NCI-H446 (cell line): ENCODE data around the gene LMNTD2.
"Not testable (repeated sequence)": the region's sequence is repeated elsewhere in the genome, so short reads cannot be mapped to it uniquely, and the experiment has no call there.

Source experiments
- DNase-seq, 2 experiments: peaks; one replicate each; lab custom pipeline; 2025; lab: John Stamatoyannopoulos, UW

The LMNTD2 gene

DNA sequence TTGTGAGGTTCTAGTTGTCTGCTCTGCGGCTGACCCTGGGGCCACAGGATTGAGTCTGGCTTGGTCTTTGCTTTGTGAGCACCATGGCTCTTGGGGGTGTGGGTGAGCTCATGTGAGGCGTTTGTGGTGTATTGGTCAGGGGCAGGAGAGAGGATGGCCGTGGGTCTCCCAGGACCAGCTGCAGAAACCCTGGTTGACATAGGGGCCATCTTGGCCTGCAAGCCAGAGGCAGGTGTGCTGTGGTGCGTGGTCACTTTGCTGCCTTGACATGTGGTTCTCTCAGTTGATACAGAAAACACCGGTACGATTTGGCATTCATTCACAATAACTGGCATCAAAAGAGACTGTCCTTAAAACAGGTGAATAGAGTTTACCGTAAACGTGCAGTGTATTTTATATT is 27.0 kb upstream of the LMNTD2 start:
- DNase-seq, result no peak

GRCh38 chr11:586376-587316 is 26.1 kb upstream of the LMNTD2 start:
- DNase-seq, result no peak

- DNase-seq, result no peak
Measured at GRCh38 chr11:584287-584686, 23.7 kb upstream of the LMNTD2 start.

DNA sequence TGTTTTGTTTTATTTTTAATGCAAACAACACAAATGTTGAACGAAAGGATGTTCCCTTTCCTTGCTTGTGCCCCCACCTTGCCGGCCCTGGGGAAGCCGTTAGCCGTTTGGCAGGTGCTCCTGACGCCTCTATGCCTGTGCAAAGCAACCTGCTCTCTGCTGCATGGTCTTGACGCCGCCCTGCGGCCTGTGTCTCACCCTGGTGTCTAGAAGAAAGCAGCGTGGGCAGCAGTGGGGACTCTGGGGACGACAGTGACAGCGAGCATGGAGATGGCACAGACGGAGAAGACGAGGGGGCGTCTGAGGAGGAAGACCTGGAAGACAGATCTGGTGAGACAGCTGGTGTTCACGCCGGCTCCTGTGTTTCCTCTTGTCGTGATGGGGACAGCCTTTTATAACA is 21.2 kb upstream of the LMNTD2 start:
- DNase-seq, result no peak

- no peak for DNase-seq
Measured at GRCh38 chr11:581342-581741, 20.8 kb upstream of the LMNTD2 start.

DNA sequence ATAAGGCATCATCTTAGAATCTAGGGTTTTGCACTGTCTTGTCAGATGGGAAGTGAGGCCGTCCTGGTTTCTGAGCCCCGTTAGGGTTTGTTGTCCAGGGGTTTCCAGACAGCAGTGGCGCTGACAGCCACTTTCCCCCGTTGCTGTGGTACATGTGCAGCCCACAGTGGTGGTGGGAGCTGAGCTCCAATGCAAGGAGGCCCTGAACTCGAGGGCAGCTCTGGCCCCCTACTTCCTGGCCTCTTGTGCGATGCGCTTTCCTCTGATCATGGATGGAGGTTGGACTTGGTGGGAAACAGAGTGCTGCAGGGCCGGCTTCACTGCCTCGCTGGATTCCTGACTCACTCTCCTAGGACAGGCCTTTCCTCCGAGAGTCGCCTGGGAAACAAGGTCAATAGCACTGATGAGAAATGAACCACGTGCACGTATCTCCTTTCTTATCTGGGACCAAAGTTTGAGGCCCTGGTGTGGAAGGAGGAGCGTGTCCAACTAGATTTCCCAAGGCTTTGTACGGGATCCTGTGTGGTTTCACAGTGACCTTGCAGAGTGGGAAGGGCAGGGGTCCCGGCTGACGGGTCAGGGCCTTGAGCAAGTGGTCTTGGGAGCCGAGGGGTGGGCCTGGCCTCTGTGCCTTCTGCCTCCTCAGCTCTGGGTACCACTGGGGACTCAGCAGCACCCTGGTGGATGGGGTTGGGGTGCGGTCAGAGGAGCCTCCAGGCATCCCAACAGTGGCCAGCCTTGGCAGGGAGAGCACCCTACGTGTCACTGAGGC is 19.5 kb upstream of the LMNTD2 start:
- no peak for DNase-seq

DNA sequence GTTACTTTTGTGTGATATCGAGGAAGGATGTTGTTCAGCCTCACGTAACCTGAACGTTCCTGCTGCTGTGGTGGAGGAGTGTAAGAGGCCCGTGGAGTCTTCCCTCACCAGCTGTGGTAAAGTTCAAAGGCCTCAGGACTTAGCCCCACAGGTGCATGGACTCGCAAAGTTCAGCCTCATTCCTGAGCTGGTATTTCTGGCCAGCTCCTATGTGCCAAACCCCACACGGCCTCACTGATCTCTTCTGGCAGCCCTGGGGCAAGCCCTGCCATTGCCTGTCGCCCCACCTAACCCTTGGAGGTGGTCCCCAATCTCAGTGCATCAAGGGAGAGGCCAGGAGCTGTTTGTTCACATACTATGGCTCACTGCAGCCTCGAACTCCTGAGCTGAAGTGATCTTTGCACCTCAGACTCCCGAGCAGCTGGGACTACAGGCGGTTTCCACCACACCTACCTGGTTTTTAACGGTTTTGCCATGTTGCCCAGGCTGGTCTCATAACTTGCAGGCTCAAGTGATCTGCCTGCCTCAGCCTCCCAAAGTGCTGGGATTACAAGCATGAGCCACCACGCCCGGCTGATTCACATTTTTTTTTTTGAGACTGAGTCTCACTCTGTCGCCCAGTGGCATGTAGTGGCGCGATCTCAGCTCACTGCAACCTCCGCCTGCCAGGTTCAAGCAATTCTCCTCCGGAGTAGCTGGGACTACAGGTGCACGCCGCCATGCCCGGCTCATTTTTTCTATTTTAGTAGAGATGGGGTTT is 17.9 kb upstream of the LMNTD2 start:
- no peak for DNase-seq

- no peak for DNase-seq
Measured at GRCh38 chr11:577611-577894, 17.0 kb upstream of the LMNTD2 start.

GRCh38 chr11:576811-577610 is 16.5 kb upstream of the LMNTD2 start:
- no peak for DNase-seq

DNA sequence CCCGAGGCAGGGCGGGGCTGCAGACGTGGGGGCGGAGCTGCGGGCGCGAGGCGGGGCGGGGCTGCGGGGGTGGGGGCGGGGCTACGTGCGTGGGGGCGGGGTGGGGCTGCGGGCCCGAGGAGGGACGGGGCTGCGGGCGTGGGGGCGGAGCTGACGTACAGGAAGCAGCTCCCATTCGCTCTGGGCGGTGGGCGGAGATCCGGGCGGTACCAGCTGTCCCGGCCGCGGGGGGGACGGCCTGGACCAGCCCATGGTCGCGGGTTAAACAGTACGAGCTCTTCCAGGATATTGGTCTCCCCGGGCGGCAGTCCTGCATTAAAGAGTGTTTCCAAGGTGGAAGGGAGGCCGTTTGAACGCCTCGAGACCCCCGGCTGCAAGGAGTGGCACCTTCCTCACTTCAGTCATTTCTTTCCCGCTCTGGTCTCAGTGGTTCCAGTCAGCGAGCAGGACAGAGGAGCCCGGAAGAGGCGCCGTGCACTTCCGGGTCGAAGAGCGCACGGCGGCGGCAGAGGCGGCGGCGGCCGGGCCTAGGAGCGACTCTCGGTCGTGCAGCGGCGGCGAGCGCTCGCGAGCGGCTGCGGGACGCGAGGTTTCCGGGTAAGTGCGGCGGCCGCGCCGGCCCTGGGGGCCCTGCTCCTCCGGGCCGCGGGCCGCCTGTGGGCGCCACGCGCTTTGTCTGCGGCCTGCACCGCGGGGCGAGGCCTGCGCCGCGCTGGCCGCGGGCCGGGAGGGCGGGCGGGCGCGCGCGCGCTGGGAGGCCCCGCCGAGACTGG is 15.6 kb upstream of the LMNTD2 start, which contains the start of gene PHRF1:
Gene PHRF1, plus strand, starts transcription at position 475 of the 773 bp plus-strand sequence. CDS start 5,043 bp downstream, outside the sequence.
- peak; percentile 94 to 98 for DNase-seq

DNA sequence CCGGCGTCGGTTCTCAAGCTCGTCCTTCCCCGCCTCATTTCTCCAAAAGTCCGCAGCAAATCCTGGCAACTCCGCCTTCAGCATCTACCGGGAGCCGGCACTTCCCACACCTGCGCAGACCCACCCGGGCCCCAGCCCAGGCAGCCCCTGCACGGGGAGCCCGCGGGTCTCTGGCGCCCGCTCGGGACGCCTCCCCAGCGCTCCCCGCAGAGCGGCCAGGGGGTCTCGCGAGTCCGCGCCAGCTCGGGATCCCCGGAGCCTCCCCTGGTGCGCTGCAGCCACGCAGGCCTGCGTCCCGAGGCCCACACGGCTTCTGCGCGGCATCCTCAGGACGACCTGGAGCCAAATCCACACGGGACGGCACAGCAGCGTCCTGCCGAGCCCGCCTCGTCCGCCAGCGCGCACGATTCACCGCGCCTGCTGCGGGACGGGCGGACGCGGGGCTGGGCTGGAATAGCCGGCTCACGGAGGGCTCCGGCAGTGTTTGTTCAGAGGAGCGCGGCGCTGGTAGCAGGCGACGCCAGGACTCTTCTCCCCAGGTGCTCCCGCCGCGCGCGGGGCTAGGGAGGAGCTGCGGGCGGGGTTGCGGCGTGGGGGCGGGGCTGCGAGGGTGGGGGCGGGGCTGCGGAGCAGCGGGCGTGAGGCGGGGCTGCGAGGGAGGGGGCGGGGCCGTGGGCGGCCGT is 14.9 kb upstream of the LMNTD2 start:
- peak in 1 of 2 experiments; percentile 62 for DNase-seq

- no peak for DNase-seq
Measured at GRCh38 chr11:574632-575312, 14.2 kb upstream of the LMNTD2 start.

- not testable (repeated sequence) for DNase-seq
Measured at GRCh38 chr11:574031-574570, 13.6 kb upstream of the LMNTD2 start.

- no peak for DNase-seq
Measured at GRCh38 chr11:573146-573759, 12.7 kb upstream of the LMNTD2 start.

DNA sequence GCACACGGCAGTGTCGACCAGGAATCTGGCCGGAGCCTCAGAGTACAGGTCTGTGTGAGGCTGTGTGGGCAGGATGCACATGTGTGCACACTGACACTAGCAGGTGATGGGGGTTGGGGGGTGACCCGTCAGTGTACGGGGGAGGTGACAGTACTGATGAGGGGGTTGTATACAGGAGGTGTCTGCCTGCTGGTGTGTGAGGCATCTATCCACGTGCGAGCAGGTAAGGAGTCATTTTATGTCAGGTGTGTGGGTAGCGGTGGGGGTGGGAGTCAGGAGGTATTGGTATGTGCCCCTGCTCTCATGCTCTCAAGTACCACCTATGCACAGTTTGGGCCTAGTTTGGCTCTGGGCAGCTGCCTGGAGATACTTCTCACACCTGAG is 11.3 kb upstream of the LMNTD2 start:
- DNase-seq, result no peak

DNA sequence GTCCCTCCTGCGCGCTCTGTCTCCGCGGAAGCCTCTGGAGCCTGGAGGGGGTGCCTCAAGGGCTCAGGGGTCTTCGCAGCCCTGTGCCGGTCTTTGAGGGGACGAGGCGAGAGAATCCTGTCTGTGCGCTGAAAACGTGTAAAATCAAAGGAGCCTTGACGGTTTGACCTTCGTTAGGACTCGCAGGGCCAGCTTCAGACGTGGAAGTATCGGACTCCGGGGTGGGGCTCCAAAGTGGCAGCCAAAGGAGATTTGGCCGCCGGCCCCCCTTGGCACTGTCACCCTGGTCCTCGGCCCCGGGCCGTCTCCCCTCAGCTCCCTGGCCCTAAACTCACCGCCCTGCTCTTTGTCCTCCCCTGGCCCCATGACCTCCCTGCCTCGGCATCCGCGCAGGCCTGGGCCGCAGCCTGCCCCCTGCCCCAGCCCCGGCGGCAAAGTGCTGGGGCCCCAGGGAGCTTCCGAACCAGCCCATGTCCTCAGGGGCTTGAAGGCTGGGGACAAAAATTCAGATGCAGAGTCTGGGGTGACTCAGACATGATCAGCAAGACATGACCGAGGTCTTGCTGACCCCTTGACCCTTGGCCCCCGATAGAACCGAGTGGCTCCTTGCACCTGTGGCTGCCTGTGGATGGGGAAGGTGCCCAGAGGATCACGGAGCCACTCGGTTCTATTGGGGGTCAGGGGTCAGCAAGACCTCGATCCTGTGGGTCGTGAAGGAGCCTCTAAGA is 8.8 kb upstream of the LMNTD2 start:
- DNase-seq, result no peak

- peak; percentile 88 to 97 for DNase-seq
Measured at GRCh38 chr11:568306-569157, 8.0 kb upstream of the LMNTD2 start.
